Psoas muscle (tissue), 8 donors: ENCODE results near the gene NRP1. TPM values are rescaled to one million over a fixed set of nuclear protein-coding genes. Genes with fewer than 3 reads are reported as not detected.

Source experiments
- ATAC-seq, 4 donors: fragments of 200-7000 bp; cut with Tn5 transposase; one replicate each; pipeline ENCODE4 v1.9.1; 2020; ENCODE audit warnings: moderate library complexity in 3 of 4, mild to moderate bottlenecking in 2 of 4
- DNase-seq, 2 donors: peaks; one replicate each; pipeline ENCODE4 v3.0.0-alpha.2; 2020
- H3K27ac ChIP-seq: fragments of 200-600 bp; one replicate; pipeline ENCODE4 v1.8.0; 2022
- H3K27me3 ChIP-seq, 3 donors: fragments of 200-600 bp in 1 of 3; one replicate each; pipeline versions ENCODE4 v1.6.1 to v1.8.0; 2013 to 2022; ENCODE audit warnings: low read length in 2 of 3, mild to moderate bottlenecking in 2 of 3, moderate library complexity in 1 of 3; ENCODE audit not compliant: insufficient read depth in 3 of 3
- H3K36me3 ChIP-seq, 2 donors: fragments of 200-600 bp in 1 of 2; one replicate each; pipeline versions ENCODE4 v1.6.1 to v1.8.0; 2013 to 2022; ENCODE audit warnings: low read depth in 1 of 2, mild to moderate bottlenecking in 1 of 2, moderate library complexity in 1 of 2; ENCODE audit not compliant: insufficient read depth in 1 of 2
- H3K4me1 ChIP-seq: fragments of 200-600 bp; one replicate; pipeline ENCODE4 v1.8.0; 2022
- H3K4me3 ChIP-seq: fragments of 200-600 bp; one replicate; pipeline ENCODE4 v1.8.0; 2022; ENCODE audit warnings: mild to moderate bottlenecking
- H3K9me3 ChIP-seq: fragments of 200-600 bp; one replicate; pipeline ENCODE4 v1.8.0; 2022
- WGBS, 3 donors: extraction: QIAGEN DNeasy Blood & Tissue Kit; methylation state at CpG; one replicate each; pipeline versions ENCODE4 v1.1.6 to v1.1.7; 2013; 5-methylcytosine and 5-hydroxymethylcytosine counted together
- intact Hi-C, 2 donors: fragments of 100-400 bp; cut with DNase I; formaldehyde crosslinking; loops; one replicate each; pipeline versions ENCODE4 v1.11.0 to v1.14.2; 2022
- polyA plus RNA-seq, 3 donors: library from polyadenylated mRNA; stranded (reverse); fragments of 200-250 nt; gene quantifications; one replicate each; pipeline ENCODE4 v1.2.3, GENCODE V29; 2013
- total RNA-seq, 4 donors: library from RNA; stranded (reverse); fragmentation: NEBNext Ultra II Directional in 2 of 4; extraction: Animal tissue kit (Norgen Biotek cat#: 25700) in 2 of 4; gene quantifications; one replicate each; pipeline versions ENCODE4 v1.2.1 to v1.2.4, GENCODE V29; 2021 to 2023
- TF ChIP-seq, protein P1 (sequence below): fragments of 200-600 bp; IDR thresholded peaks from one replicate; pipeline ENCODE4 v1.8.0; 2022; ENCODE audit warnings: antibody characterized with exemption
- donor health status: healthy with polysubstance abuse.
- donor health status: DM: no; HTN: no; CAD: no; lungs with moderate emphysema.
- donor health status: Bipolar disorder and iron deficiency.
- donor health status: healthy.
- donor health status: DM: yes; HTN: yes; CAD: no.
- donor health status: DM: no; HTN: no; CAD: no.
- donor health status: DM: no; HTN: no; CAD: no.
- donor health status: DM: yes; HTN: yes; CAD: no.

The NRP1 gene
- total and polyA plus RNA-seq, 7 donors = 10.9 to 54.8 (median 31.2) TPM

DNA sequence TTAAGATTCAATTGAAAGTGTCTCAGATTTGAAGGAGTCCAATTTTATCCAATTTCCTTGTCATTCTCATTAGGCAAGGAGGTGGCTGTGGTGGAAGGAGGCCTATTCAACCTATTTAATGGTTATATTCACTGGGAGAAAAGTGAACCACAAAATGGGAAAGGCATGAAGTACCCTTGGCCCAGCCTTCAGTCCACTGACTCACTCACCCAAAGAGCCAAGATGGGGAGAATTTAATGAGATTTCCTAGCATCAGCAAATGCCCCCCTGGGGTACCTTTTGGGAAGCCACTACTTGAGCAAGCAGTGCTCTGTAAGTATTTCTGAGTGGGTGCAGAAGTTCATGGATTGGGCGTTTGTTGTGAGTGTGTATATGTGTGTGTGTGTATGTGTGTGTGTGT is 144.1 kb downstream of the NRP1 start:
- Histone ChIP-seq H3K4me3 (no peak overlapping the region), H3K4me1 (peaks cover 6% of the 10 kb centered on the region), H3K27me3 (no peaks in the 10 kb centered on the region), H3K9me3 (no peaks in the 10 kb centered on the region), H3K27ac (no peak overlapping the region), H3K36me3 (peaks cover 10 to 58% of the 10 kb centered on the region in 2 donors)
- 95 to 100% (median 95%) methylated on average over 1 of the region's 1 CpG for WGBS, 3 donors
- intact Hi-C loops = loop anchor here (5.0 to 10.0 kb wide), 3 partner anchors 142 to 1447 kb away; partner anchors contain the start of gene NRP1 (in 2 of the 2)
- TF ChIP-seq, protein P1, sequence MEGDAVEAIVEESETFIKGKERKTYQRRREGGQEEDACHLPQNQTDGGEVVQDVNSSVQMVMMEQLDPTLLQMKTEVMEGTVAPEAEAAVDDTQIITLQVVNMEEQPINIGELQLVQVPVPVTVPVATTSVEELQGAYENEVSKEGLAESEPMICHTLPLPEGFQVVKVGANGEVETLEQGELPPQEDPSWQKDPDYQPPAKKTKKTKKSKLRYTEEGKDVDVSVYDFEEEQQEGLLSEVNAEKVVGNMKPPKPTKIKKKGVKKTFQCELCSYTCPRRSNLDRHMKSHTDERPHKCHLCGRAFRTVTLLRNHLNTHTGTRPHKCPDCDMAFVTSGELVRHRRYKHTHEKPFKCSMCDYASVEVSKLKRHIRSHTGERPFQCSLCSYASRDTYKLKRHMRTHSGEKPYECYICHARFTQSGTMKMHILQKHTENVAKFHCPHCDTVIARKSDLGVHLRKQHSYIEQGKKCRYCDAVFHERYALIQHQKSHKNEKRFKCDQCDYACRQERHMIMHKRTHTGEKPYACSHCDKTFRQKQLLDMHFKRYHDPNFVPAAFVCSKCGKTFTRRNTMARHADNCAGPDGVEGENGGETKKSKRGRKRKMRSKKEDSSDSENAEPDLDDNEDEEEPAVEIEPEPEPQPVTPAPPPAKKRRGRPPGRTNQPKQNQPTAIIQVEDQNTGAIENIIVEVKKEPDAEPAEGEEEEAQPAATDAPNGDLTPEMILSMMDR = no peak
- ATAC-seq (no peak), DNase-seq (no peak)

DNA sequence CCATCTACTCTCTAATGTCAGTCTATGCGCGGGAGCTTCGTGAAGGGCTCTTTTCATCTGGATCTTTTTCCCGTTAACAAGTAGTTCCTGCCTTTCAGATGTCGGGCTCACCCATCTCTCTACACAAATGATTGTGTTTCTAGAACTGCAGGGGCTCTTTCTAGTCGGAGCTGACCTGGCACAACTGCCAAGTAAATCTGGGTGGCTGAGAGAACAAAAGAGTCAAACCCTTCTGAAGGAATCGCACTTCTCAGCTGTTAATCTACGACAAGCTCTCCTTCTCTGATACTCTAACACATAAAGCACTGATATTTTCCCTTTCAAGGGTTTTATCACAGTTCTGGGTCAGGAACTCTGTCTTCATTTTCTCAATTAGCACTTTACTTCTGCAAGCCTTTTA is 144.7 kb downstream of the NRP1 start:
- TF ChIP-seq, protein P1 = no peak
- Histone ChIP-seq H3K27ac (no peak overlapping the region), H3K9me3 (no peaks in the 10 kb centered on the region), H3K27me3 (no peaks in the 10 kb centered on the region), H3K36me3 (peaks cover 10 to 59% of the 10 kb centered on the region in 2 donors), H3K4me3 (no peak overlapping the region), H3K4me1 (peaks cover 6% of the 10 kb centered on the region)
- intact Hi-C loops = loop anchor here (5.0 to 10.0 kb wide), 3 partner anchors 142 to 1447 kb away; partner anchors contain the start of gene NRP1 (in 2 of the 2)
- WGBS, 3 donors = 85 to 90% (median 85%) methylated on average over 8 of the region's 8 CpGs
- no peak for ATAC-seq
- DNase-seq = no peak

- Histone ChIP-seq H3K4me1 (peaks cover 6% of the 10 kb centered on the region), H3K9me3 (no peaks in the 10 kb centered on the region), H3K36me3 (peaks cover 10 to 60% of the 10 kb centered on the region in 2 donors), H3K27ac (no peak overlapping the region), H3K27me3 (no peaks in the 10 kb centered on the region), H3K4me3 (no peak overlapping the region)
- DNase-seq (no peak), ATAC-seq (no peak)
- WGBS, 3 donors = 81 to 88% (median 83%) methylated on average over 6 of the region's 6 CpGs
- TF ChIP-seq, protein P1 = no peak
- intact Hi-C loops = no loop called here
These were observed 145.1 kb downstream of the NRP1 start for GRCh38 chr10:33189363-33189762.

DNA sequence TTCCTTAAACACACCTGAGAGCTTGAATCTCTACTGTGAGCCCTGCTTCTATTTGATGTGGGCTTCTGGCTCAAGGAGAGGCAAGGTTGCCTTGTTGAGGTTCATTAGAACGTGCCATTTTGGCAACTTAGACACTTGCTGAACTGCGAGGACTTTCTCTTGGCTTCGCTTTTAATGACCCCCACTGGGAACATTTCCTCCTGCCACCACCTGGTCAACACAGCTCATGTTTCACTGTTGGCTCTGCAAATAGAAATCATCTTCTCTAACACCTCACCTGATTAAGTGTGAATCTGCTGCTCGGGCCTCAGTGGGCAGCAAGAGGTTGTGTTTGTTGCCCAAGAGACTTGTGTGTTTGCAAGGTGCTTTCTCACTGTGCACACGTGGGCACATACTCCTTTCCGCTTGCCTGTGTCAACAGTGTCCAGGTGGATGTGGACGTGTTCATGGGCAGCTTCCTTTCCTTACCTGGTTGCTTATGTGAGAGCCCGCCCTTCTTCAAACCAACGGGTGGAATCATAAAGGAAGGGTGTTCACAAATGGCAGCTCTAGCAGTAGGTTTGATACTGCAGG is 147.0 kb downstream of the NRP1 start:
- H3K4me1 ChIP-seq = no peaks in the 10 kb centered on the region
- H3K27me3 ChIP-seq = no peaks in the 10 kb centered on the region
- WGBS, 3 donors = 54 to 72% (median 61%) methylated on average over 9 of the region's 9 CpGs
- ATAC-seq = no peak
- intact Hi-C loops = no loop called here
- H3K27ac ChIP-seq = no peak overlapping the region
- H3K36me3 ChIP-seq = peaks cover 14 to 76% of the 10 kb centered on the region in 2 donors
- DNase-seq = no peak
- H3K4me3 ChIP-seq = no peak overlapping the region
- no peaks in the 10 kb centered on the region for H3K9me3 ChIP-seq
- TF ChIP-seq, protein P1 = no peak

- Histone ChIP-seq H3K9me3 (no peaks in the 10 kb centered on the region), H3K36me3 (peaks cover 16 to 78% of the 10 kb centered on the region in 2 donors), H3K4me3 (no peak overlapping the region), H3K27me3 (no peaks in the 10 kb centered on the region), H3K4me1 (no peaks in the 10 kb centered on the region), H3K27ac (no peak overlapping the region)
- 76 to 83% (median 81%) methylated on average over 7 of the region's 7 CpGs for whole genome bisulfite sequencing, 3 donors
- TF ChIP-seq, protein P1 = no peak
- DNase-seq = no peak
- intact Hi-C loops = no loop called here
- no peak for ATAC-seq
These were observed 148.3 kb downstream of the NRP1 start for GRCh38 chr10:33186150-33186549.
